ENCODE data around the gene EFR3B. TPM values are rescaled to one million over a fixed set of nuclear protein-coding genes. Genes with fewer than 3 reads are reported as not detected.

EFR3B gene
- total RNA-seq, 3 donors from 2014 or later, result 1.0 to 2.8 (median 1.9) TPM

DNA sequence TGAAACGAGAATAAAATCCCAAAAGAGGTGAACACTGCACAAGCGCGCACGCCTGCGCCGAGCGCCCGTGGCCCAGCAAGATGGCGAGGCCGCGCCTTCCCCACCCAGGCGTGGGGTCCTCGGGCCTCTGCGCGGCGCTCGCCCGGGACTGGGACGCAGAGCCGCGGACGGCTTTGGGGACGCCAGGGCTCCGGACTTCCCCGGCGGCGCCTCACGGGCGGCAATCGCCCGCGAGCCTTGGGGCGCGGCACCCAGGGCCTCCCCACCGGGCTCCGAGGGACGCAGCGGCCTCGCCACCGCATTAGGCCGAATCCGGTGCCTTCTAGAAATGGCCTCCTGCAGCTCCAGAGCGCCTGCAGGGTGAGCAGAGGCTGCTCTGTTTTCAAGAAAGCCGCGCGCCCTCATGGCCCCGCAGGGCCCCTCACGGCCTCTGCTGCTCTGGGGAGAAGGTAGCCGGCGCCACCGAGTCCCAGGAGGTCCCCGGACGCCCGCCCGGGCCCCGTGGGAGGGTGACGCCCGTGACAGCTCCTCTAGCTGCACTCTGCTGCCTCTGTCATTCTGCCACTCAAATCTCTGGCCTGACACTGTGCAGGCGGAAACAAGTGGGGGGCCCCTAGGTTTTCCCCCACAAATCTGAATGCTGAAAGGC, 162.4 kb downstream of the EFR3B start:
- no peak for TF ChIP-seq CTCF (IDR thresholded peaks at IDR 0.05)
- Histone ChIP-seq H3K36me3 (ENCODE audit: low read depth) (no peaks in the 10 kb centered on the region), H3K4me1 (ENCODE audit: low read depth) (no peaks in the 10 kb centered on the region), H3K9me3 (no peaks in the 10 kb centered on the region), H3K4me3 (no peak overlapping the region)
- DNase-seq, result no peak
- ATAC-seq, result peak; percentile 51
- intact Hi-C loops (cut with DNase I, micrococcal nuclease), result no loop called here

- TF ChIP-seq CTCF (IDR thresholded peaks at IDR 0.05), result no peak
- ATAC-seq, result no peak
- Histone ChIP-seq H3K9me3 (no peaks in the 10 kb centered on the region), H3K4me1 (ENCODE audit: low read depth) (no peaks in the 10 kb centered on the region), H3K4me3 (no peak overlapping the region), H3K36me3 (ENCODE audit: low read depth) (no peaks in the 10 kb centered on the region)
- DNase-seq, result no peak
- intact Hi-C loops (cut with DNase I, micrococcal nuclease), result no loop called here
Observed at GRCh38 chr2:25207078-25207545, 165.2 kb downstream of the EFR3B start.

Other genes with a start within 250 kb of the EFR3B start
- 10 to 100 TPM; 19.6 to 43.4 (median 41.9) TPM for gene PTRHD1, start 248.7 kb upstream of the EFR3B start, total RNA-seq
- gene CENPO, start 248.7 kb upstream of the EFR3B start, total RNA-seq, result 10 to 100 TPM in 2 of 3 donors, 1 to 10 TPM in 1; 6.0 to 15.7 (median 13.4) TPM
- gene ADCY3, start 121.8 kb upstream of the EFR3B start, total RNA-seq, result 10 to 100 TPM; 24.9 to 30.4 (median 25.3) TPM
- gene DNAJC27, start 70.1 kb upstream of the EFR3B start, total RNA-seq, result 10 to 100 TPM in 1 of 3 donors, 1 to 10 TPM in 2; 4.9 to 11.0 (median 6.4) TPM
- 1 to 10 TPM in 1 of 3 donors, under 1 TPM in 2; 0.29 to 1.8 (median 0.31) TPM for gene POMC, start 126.5 kb downstream of the EFR3B start, total RNA-seq

All from mucosa of descending colon (tissue), 3 donors.